ENCODE data around the gene CABP1.

DNA sequence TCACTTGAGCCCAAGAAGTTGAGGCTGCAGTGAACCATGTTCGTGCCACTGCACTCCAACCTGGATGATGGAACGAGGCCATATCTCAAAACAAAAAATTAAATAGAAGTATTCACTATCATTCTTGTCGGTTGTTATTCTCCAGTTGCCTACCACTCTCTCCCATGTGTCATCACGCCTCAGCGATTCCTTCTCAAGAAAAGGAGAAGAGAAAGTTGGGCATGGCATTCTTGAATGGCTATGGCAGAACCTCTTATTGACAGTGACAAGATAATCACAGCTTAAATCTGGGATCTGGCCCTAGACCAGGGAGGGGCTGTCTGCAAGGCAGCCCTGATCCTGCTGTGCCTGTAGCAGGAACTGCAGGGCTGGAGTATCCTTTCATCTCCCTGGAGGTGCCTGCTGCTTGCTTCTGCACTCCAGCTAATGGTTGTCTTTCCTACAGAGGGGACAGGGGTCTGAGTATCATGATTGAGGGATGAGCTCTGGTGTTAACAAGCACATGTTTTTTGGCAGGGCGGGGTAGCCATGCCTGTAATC is 33.7 kb downstream of the CABP1 start:
- TF ChIP-seq, protein P1, sequence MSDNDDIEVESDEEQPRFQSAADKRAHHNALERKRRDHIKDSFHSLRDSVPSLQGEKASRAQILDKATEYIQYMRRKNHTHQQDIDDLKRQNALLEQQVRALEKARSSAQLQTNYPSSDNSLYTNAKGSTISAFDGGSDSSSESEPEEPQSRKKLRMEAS (IDR thresholded peaks at IDR 0.05; ENCODE audit: low read depth, low read length) = no peak
- TF ChIP-seq HDAC6 (IDR thresholded peaks at IDR 0.05; ENCODE audit: unreplicated experiment) (no peak), ESRRA (IDR thresholded peaks at IDR 0.05; ENCODE audit: low read length) (no peak), TAF1 (IDR thresholded peaks at IDR 0.05; ENCODE audit: borderline replicate concordance, low read depth, low read length) (no peak), CTCF (IDR thresholded peaks at IDR 0.05 in 2 of 3, conservative IDR thresholded peaks at IDR 0.05 in 1 of 3; ENCODE audit: control insufficient read depth in 2 of 3, extremely low read depth in 1 of 3, insufficient read depth in 1 of 3, low read depth in 3 of 3, low read length in 3 of 3) (no peak), SIN3A (IDR thresholded peaks at IDR 0.05; ENCODE audit: low read depth, low read length) (no peak), REST (IDR thresholded peaks at IDR 0.05; ENCODE audit: low read depth, low read length) (no peak), CUX1 (IDR thresholded peaks at IDR 0.05; ENCODE audit: insufficient replicate concordance, low read depth, low read length) (no peak), POLR2A (IDR thresholded peaks at IDR 0.05; ENCODE audit: low read depth, low read length) (no peak)
